ENCODE measurements around the gene UBASH3B. TPM values are rescaled to one million over a fixed set of nuclear protein-coding genes. Genes with fewer than 3 reads are reported as not detected.

Gene UBASH3B
- total and polyA plus RNA-seq, 2 of the 13 experiments (the other 11 are each of a cell fraction or from before 2014, with no cell fraction given): 4.4 to 7.6 TPM

- H3K27me3 ChIP-seq (ENCODE audit: control insufficient read depth in 1 of 2, insufficient read depth in 2 of 2, low read length in 2 of 2): peaks cover 0 to 9% of the 10 kb centered on the region in 2 experiments; a peak in 1 of 5 replicates
- FAIRE-seq (no peak), DNase-seq (ENCODE audit: low spot score) (no peak), ATAC-seq (no peak)
- no peak overlapping the region for H3K4me3 ChIP-seq (replicated peaks in 1 of 3; ENCODE audit: insufficient read depth in 1 of 3, low read depth in 2 of 3, low read length in 3 of 3)
- H3K9ac ChIP-seq (ENCODE audit: insufficient read depth, low read depth, low read length): no peak overlapping the region
- no peaks in the 10 kb centered on the region for H3K79me2 ChIP-seq (ENCODE audit: insufficient read depth, low read length)
- H3K36me3 ChIP-seq (replicated peaks in 1 of 2; ENCODE audit: control insufficient read depth in 1 of 2, insufficient read depth in 2 of 2, low read length in 2 of 2): no peaks in the 10 kb centered on the region
- in situ Hi-C loops (cut with HindIII; ENCODE audit: extremely low pct_ligation_motif_present, low pct_unique_long_range_greater_than_20kb) (no loop called here), intact Hi-C loops (cut with micrococcal nuclease; ENCODE audit: unreplicated experiment) (no loop called here)
- no TSS peak for BruUV-seq (replicated peaks)
- ChIA-PET POLR2A (no interaction called here), CTCF (ENCODE audit: low intra/inter-chr PET ratio, low total read pairs) (no interaction called here)
- H3K4me2 ChIP-seq (ENCODE audit: low read depth, low read length): no peak overlapping the region
- H3K4me1 ChIP-seq (ENCODE audit: insufficient read depth, low read length): no peaks in the 10 kb centered on the region
- no peak overlapping the region for H3K27ac ChIP-seq (ENCODE audit: extremely low read length, insufficient read depth, low read length)
- TF ChIP-seq ZNF543 (CRISPR knock-in tag; IDR thresholded peaks at IDR 0.05): no peak
- TF ChIP-seq ZNF264 (CRISPR knock-in tag; IDR thresholded peaks at IDR 0.05): no peak
- no peak for TF ChIP-seq ZNF256 (CRISPR knock-in tag; conservative IDR thresholded peaks at IDR 0.05)
- TF ChIP-seq ZNF343 (CRISPR knock-in tag; IDR thresholded peaks at IDR 0.05): no peak
- no peak for TF ChIP-seq CREBL2 (CRISPR knock-in tag; IDR thresholded peaks at IDR 0.05; ENCODE audit: borderline replicate concordance)
- no peak for TF ChIP-seq U2AF1 (optimal IDR thresholded peaks at IDR 0.05; ENCODE audit: low read depth, low read length)
- TF ChIP-seq ZNF660 (CRISPR knock-in tag; IDR thresholded peaks at IDR 0.05; ENCODE audit: borderline replicate concordance, low read depth): no peak
- TF ChIP-seq ZNF234 (CRISPR knock-in tag; conservative IDR thresholded peaks at IDR 0.05): no peak
- TF ChIP-seq PHF20 (CRISPR knock-in tag; IDR thresholded peaks at IDR 0.05): no peak
- no peak for TF ChIP-seq TEF (CRISPR knock-in tag; IDR thresholded peaks at IDR 0.05)
- no peak for TF ChIP-seq ZNF367 (CRISPR knock-in tag; IDR thresholded peaks at IDR 0.05; ENCODE audit: borderline replicate concordance)
- TF ChIP-seq MXD1 (CRISPR knock-in tag; IDR thresholded peaks at IDR 0.05): no peak
- no peak for TF ChIP-seq RELA (CRISPR knock-in tag; IDR thresholded peaks at IDR 0.05)
- TF ChIP-seq CREB3 (CRISPR knock-in tag; IDR thresholded peaks at IDR 0.05): no peak
- TF ChIP-seq MATR3 (CRISPR knock-in tag; IDR thresholded peaks at IDR 0.05): no peak
- no peak overlapping the region for H2AFZ ChIP-seq (ENCODE audit: low read length)
- H3K9me3 ChIP-seq (ENCODE audit: low read length): no peaks in the 10 kb centered on the region
- 1% methylated on average over 6 of the region's 6 CpGs for WGBS (ENCODE audit: low lambda C conversion rate)
- H4K20me1 ChIP-seq (ENCODE audit: insufficient read depth, low read length): no peaks in the 10 kb centered on the region
Observed at GRCh38 chr11:122832721-122833470, 177.4 kb downstream of the UBASH3B start.

All from HepG2 (cell line).